HUES64 (cell line): ENCODE data around the gene RFTN1. TPM values are rescaled to one million over a fixed set of nuclear protein-coding genes. Genes with fewer than 3 reads are reported as not detected.

Source experiments
- H3K27ac ChIP-seq: 2 replicates; pipeline ENCODE4 v1.7.0; 2013; ENCODE audit warnings: low read depth, low read length, inconsistent platforms
- H3K27me3 ChIP-seq: 2 replicates; pipeline ENCODE4 v1.6.1; 2013; ENCODE audit warnings: mild to moderate bottlenecking, low read length; ENCODE audit not compliant: insufficient read depth
- H3K36me3 ChIP-seq: 2 replicates; pipeline ENCODE4 v1.6.1; 2013; ENCODE audit warnings: mild to moderate bottlenecking, low read length; ENCODE audit not compliant: insufficient read depth
- H3K4me1 ChIP-seq: 2 replicates; pipeline ENCODE4 v1.6.1; 2013; ENCODE audit warnings: mild to moderate bottlenecking, low read length, moderate library complexity; ENCODE audit not compliant: insufficient read depth
- H3K4me3 ChIP-seq: 2 replicates; pipeline ENCODE4 v1.5.1; 2013; ENCODE audit warnings: mild to moderate bottlenecking, low read length, moderate library complexity
- H3K9ac ChIP-seq: 2 replicates; pipeline ENCODE4 v1.6.1; 2013; ENCODE audit warnings: mild to moderate bottlenecking, low read depth, low read length
- H3K9me3 ChIP-seq: 2 replicates; pipeline ENCODE4 v1.6.1; 2013; ENCODE audit warnings: low read depth, low read length; ENCODE audit not compliant: insufficient read depth
- WGBS: fragments of 150-250, 120-280 bp; methylation state at CpG from one replicate; pipeline ENCODE4 v1.1.7; 2013; ENCODE audit warnings: missing lambda C conversion rate; 5-methylcytosine and 5-hydroxymethylcytosine counted together
- polyA plus RNA-seq, 2 experiments: library from polyadenylated mRNA; stranded (reverse); fragments of 50-300 nt; gene quantifications; one replicate each; pipeline ENCODE4 v1.2.3, GENCODE V29; 2013

RFTN1 gene, protein sequence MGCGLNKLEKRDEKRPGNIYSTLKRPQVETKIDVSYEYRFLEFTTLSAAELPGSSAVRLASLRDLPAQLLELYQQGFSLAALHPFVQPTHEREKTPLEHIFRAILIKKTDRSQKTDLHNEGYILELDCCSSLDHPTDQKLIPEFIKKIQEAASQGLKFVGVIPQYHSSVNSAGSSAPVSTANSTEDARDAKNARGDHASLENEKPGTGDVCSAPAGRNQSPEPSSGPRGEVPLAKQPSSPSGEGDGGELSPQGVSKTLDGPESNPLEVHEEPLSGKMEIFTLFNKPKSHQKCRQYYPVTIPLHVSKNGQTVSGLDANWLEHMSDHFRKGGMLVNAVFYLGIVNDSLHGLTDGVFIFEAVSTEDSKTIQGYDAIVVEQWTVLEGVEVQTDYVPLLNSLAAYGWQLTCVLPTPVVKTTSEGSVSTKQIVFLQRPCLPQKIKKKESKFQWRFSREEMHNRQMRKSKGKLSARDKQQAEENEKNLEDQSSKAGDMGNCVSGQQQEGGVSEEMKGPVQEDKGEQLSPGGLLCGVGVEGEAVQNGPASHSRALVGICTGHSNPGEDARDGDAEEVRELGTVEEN
- 1.8 TPM for polyA plus RNA-seq (2013, experiment 1 of 2)
- polyA plus RNA-seq (2013, experiment 2 of 2), result 3.2 TPM

DNA sequence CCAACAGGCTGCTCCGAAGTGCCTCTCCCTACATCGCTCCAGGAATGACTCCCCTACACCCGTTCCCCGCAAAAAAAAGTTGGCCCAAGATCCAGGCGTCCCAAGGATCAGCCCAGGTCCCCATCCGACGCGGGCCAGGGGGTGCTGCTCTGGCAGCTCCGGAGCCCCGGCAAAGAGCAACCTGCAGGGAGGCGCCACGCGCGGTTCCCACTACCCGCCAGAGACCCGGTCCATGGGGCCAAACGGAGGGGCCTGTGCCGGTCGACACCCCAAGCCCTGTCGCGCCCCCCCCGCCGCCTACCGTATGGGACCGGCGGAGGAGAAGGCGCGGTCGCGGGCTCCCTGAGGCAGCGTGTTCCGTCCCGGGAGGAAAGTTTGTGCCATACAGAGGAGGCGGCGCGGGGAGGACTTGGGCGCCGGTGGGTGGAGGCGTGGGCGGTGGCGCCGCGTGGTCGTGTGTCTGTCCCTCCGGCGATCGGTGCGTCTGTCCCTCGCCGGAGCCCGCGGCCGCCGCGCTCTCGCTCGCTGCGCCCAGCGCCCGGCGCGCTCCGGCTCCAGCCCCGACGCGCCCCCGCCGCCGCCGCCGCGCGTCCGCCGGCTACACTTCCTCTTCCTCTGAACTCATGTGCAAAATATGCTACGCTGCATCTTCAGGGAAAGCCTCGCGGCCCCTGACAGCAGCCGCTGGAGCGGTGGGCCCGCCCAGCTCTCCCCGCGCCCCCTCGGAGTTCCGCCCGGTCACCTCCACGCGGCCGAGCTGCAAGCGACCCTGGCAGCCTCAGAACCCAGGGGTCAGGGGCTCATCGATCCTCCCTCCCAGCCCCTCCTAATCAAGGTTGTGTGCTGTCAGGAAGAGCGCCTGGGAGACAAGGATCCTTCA lies at the start of gene RFTN1:
Gene RFTN1, minus strand, starts transcription at position 559 of the 880 bp plus-strand sequence. CDS start 19,830 bp downstream, outside the sequence.
- peaks cover 16% of the 10 kb centered on the region; the same call in 1 of the 2 replicates for H3K4me1 ChIP-seq
- peaks cover 57% of the 10 kb centered on the region for H3K27me3 ChIP-seq
- peak within 1 kb of the TSS; percentile 63 for H3K4me3 ChIP-seq
- H3K36me3 ChIP-seq, result no peaks in the 10 kb centered on the region
- H3K9ac ChIP-seq, result peak within 1 kb of the TSS; percentile 29
- H3K27ac ChIP-seq, result no peak within 1 kb of the TSS
- WGBS, result under 1% methylated on average over 92 of the region's 92 CpGs
- no peaks in the 10 kb centered on the region for H3K9me3 ChIP-seq

DNA sequence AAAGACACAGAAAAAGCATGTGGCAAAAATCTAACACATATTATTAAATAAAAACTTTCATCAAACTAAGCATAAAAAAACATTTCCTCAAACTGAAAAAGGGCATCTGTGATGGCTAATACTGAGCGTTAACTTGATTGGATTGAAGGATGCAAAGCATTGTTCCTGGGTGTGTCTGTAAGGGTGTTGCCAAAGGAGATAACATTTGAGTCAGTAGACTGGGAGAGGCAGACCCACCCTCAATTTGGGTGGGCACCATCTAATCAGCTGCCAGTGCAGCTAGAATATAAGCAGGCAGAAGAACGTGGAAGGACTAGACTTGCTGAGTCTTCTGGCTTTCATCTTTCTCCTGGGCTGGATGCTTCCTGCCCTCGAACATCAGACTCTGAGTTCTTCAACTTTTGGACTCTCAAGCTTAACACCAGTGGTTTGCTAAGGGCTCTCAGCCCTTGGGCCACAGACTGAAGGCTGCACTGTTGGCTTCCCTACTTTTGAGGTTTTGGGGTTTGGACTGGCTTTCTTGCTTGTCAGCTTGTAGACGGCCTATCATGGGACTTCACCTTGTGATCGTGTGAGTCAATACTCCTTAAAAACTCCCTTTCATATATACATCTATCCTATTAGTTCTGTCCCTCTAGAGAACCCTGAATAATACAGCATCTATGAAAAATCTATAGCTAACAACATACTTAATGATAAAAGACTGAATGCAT lies 46.3 kb upstream of the RFTN1 start:
- Histone ChIP-seq H3K36me3 (no peaks in the 10 kb centered on the region), H3K9ac (no peak overlapping the region), H3K9me3 (peaks cover 15% of the 10 kb centered on the region), H3K27ac (no peak overlapping the region), H3K4me3 (no peak overlapping the region), H3K27me3 (no peaks in the 10 kb centered on the region), H3K4me1 (no peaks in the 10 kb centered on the region)
- WGBS, result 92% methylated on average over 5 of the region's 5 CpGs

- no peak overlapping the region for H3K9ac ChIP-seq
- H3K27ac ChIP-seq, result no peak overlapping the region
- H3K9me3 ChIP-seq, result no peaks in the 10 kb centered on the region
- 95% methylated on average over 4 of the region's 4 CpGs for WGBS
- H3K4me3 ChIP-seq, result no peak overlapping the region
- peaks cover 6% of the 10 kb centered on the region for H3K4me1 ChIP-seq
- no peaks in the 10 kb centered on the region for H3K27me3 ChIP-seq
- no peaks in the 10 kb centered on the region for H3K36me3 ChIP-seq
Observed at GRCh38 chr3:16554126-16554525, 40.6 kb upstream of the RFTN1 start.

DNA sequence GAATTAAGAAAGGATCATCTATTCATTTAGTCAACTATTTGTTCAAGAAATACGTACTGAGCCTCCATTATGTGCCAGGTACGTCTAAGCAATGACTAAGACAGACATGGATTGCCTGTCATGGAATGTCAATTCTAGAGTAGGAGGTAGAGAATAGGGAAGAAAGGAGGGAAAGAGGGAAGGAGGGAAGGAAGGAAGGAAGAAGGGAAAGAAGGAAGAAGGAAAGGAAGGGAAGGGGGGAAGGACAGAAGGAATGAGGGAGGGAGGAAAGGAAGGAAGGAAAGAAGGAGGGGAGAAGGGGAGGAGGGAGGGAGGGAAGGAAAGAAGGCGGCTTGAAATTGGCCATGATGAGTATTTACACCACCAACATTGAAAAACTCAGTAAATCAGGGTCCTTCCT lies 39.3 kb upstream of the RFTN1 start:
- Histone ChIP-seq H3K4me3 (no peak overlapping the region), H3K4me1 (peaks cover 6% of the 10 kb centered on the region), H3K27ac (no peak overlapping the region), H3K27me3 (no peaks in the 10 kb centered on the region), H3K9me3 (no peaks in the 10 kb centered on the region), H3K36me3 (no peaks in the 10 kb centered on the region), H3K9ac (no peak overlapping the region)
- 88% methylated on average over 2 of the region's 3 CpGs for WGBS

DNA sequence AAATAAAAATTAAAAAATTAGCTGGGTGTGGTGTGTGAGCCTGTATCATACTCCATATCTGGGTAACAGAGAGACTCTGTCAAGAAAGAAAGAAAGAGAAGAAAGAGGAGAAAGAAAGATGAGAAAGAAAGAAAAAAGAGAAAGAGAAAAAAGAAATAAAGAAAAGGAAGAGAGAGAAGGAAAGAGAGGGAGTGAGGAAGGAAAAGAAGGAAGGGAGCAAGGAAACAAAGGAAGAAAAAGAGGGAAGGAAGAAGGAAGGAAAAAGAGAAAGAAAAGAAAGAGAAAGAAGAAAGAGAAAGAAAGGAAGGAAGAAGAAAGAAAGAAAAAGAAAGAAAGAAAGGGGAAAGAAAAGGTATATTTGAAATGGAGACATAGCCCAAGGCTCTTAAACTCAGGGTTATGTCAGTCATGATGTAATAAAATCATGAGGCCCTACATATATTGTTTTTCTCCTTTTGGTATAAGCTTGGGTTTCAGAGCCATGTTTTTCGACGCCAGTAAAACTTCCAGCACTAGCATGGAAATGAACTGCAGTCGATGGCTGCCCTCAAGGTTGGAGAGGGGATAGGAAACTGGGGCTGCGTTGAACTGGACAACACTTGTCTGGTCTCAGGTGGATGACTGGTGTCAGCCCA lies 38.0 kb upstream of the RFTN1 start:
- Histone ChIP-seq H3K9ac (no peak overlapping the region), H3K27me3 (no peaks in the 10 kb centered on the region), H3K27ac (no peak overlapping the region), H3K36me3 (no peaks in the 10 kb centered on the region), H3K4me3 (no peak overlapping the region), H3K4me1 (peaks cover 6% of the 10 kb centered on the region), H3K9me3 (no peaks in the 10 kb centered on the region)
- WGBS, result 91% methylated on average over 4 of the region's 4 CpGs

DNA sequence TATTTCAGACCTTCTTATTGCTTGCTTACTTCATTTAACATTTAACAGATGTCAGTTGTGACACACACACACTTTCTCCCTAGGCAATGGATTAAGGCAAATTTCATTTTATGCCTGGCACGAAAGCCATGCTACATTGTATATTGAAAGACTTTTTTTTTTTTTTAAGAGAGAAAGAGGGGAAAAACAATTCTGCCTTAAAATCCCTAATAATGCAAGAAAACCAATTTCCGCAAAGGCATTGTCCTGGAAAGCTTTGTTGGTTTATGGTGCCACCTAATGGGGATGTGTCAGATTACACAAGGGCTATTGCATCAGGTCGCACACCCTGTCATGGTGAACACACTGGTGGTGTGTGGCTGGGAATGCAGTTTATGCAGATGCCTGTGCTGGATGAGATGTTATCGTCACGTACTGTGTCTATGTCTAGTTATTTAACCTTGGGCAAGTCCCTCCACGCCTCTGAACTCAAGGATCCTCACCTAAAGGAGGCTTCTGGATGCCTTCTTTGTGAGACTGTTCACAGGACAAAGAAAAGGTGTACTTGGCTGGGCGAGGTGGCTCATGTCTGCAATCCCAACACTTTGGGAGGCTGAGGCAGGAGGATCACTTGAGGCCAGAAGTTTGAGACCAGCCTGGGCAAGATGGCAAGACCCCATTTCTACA lies 37.3 kb upstream of the RFTN1 start:
- Histone ChIP-seq H3K9ac (peak overlapping the region; percentile 59), H3K27ac (no peak overlapping the region), H3K4me3 (0 out of 2 replicates have a peak overlapping the region, but pooled peaks have one; percentile 18), H3K4me1 (peaks cover 6% of the 10 kb centered on the region), H3K27me3 (no peaks in the 10 kb centered on the region), H3K9me3 (no peaks in the 10 kb centered on the region), H3K36me3 (no peaks in the 10 kb centered on the region)
- 19% methylated on average over 6 of the region's 7 CpGs for WGBS

DNA sequence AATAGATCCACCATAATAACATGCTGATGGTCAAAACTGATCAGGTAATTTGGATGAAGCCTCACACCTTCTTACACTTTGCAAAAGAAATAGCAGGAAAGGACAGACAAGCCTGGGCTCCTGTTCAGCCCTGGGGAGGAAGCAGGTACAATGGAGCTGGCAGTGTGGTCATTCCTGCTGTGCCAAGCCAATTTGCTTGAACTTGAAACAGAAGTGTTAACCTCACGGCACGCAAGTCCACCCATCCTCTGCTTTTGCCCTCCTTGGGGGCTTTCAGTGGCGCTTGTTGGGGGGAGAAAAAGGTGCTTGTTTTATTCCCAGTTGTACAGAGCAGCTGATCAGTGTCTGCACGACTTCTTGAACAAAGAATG lies 36.8 kb upstream of the RFTN1 start:
- H3K4me3 ChIP-seq, result 0 out of 2 replicates have a peak overlapping the region, but pooled peaks have one; percentile 18
- no peaks in the 10 kb centered on the region for H3K9me3 ChIP-seq
- H3K27ac ChIP-seq, result no peak overlapping the region
- H3K9ac ChIP-seq, result peak overlapping the region; percentile 25
- 48% methylated on average over 4 of the region's 4 CpGs for WGBS
- H3K4me1 ChIP-seq, result peaks cover 6% of the 10 kb centered on the region
- no peaks in the 10 kb centered on the region for H3K36me3 ChIP-seq
- H3K27me3 ChIP-seq, result no peaks in the 10 kb centered on the region

GRCh38 chr3:16548721-16549120 lies 35.2 kb upstream of the RFTN1 start:
- Histone ChIP-seq H3K9ac (no peak overlapping the region), H3K27ac (no peak overlapping the region), H3K4me3 (no peak overlapping the region), H3K9me3 (no peaks in the 10 kb centered on the region), H3K36me3 (no peaks in the 10 kb centered on the region), H3K27me3 (no peaks in the 10 kb centered on the region), H3K4me1 (peaks cover 6% of the 10 kb centered on the region)
- WGBS, result 90% methylated on average over 4 of the region's 4 CpGs

GRCh38 chr3:16547561-16548357 lies 34.3 kb upstream of the RFTN1 start:
- WGBS, result 95% methylated on average over 4 of the region's 4 CpGs
- Histone ChIP-seq H3K27me3 (no peaks in the 10 kb centered on the region), H3K27ac (no peak overlapping the region), H3K4me1 (peaks cover 6% of the 10 kb centered on the region), H3K9ac (no peak overlapping the region), H3K36me3 (no peaks in the 10 kb centered on the region), H3K4me3 (no peak overlapping the region), H3K9me3 (no peaks in the 10 kb centered on the region)
